Measurements from ENCODE around the gene EYA4.

- TF ChIP-seq CTCF (tag by site-specific recombination; IDR thresholded peaks at IDR 0.05) (no peak), PBX3 (CRISPR knock-in tag; IDR thresholded peaks at IDR 0.05) (no peak), ZNF18 (tag by site-specific recombination; IDR thresholded peaks at IDR 0.05) (no peak), ZNF169 (tag by site-specific recombination; IDR thresholded peaks at IDR 0.05) (no peak), GLI4 (tag by site-specific recombination; IDR thresholded peaks at IDR 0.05) (no peak)
Measured at GRCh38 chr6:133218852-133219251, 22.3 kb upstream of the EYA4 start.
